Esophagus muscularis mucosa (tissue), 4 donors: ENCODE measurements around the gene CHD2. TPM values are rescaled to one million over a fixed set of nuclear protein-coding genes. Genes with fewer than 3 reads are reported as not detected.
A peak's percentile ranks its signal among the peaks of the same experiment; 100 is the strongest.

Experiments used
- DNase-seq: peaks from one replicate; pipeline ENCODE4 v3.0.0-alpha.2; 2017; ENCODE audit errors: extremely low spot score
- H3K27ac ChIP-seq, 4 donors: fragments of 200-600 bp; sonication (generic); replicated peaks in 1 of 4; 1 replicate in 3 of 4; 2 replicates in 1 of 4; pipeline ENCODE4 v1.5.1; 2016 to 2019; ENCODE audit warnings: mild to moderate bottlenecking in 1 of 4
- H3K27me3 ChIP-seq, 4 donors: fragments of 200-600 bp; sonication (generic); one replicate each; pipeline versions ENCODE4 v1.5.1 to v1.6.0; 2016 to 2019
- H3K36me3 ChIP-seq, 4 donors: fragments of 200-600 bp; sonication (generic); one replicate each; pipeline ENCODE4 v1.5.1; 2016 to 2019
- H3K4me1 ChIP-seq, 4 donors: fragments of 200-600 bp; sonication (generic); one replicate each; pipeline ENCODE4 v1.5.1; 2016 to 2019
- H3K4me3 ChIP-seq, 4 donors: fragments of 200-600 bp; sonication (generic); 1 replicate in 2 of 4; 2 replicates in 2 of 4; pipeline ENCODE4 v1.5.1; 2016 to 2019; ENCODE audit warnings: mild to moderate bottlenecking in 4 of 4, moderate library complexity in 1 of 4
- H3K9me3 ChIP-seq, 4 donors: fragments of 200-600 bp; sonication (generic); 1 replicate in 3 of 4; 2 replicates in 1 of 4; pipeline ENCODE4 v1.5.1; 2016 to 2019
- EP300 ChIP-seq: sonication (generic); formaldehyde crosslinking; IDR thresholded peaks from one replicate; pipeline ENCODE4 v1.6.1; 2017; ENCODE audit warnings: antibody characterized with exemption
- POLR2A ChIP-seq: fragments of 450-650 bp; IDR thresholded peaks from one replicate; pipeline ENCODE4 v1.6.1; 2017; ENCODE audit warnings: antibody characterized with exemption, moderate library complexity, mild to moderate bottlenecking, low read depth
- POLR2AphosphoS5 ChIP-seq, 2 donors: sonication (generic); formaldehyde crosslinking; IDR thresholded peaks; one replicate each; pipeline ENCODE4 v1.6.1; 2017; ENCODE audit warnings: antibody characterized with exemption in 2 of 2
- WGBS: methylation state at CpG from one replicate; pipeline ENCODE4 v1.1.5; 2018; 5-methylcytosine and 5-hydroxymethylcytosine counted together
- intact Hi-C: fragments of 100-400 bp; cut with DNase I; formaldehyde crosslinking; loops from one replicate; pipeline ENCODE4 v1.15.1; 2023
- total RNA-seq, 4 donors: library from RNA; depleted of rRNA; stranded (reverse); fragments of >200 nt; gene quantifications; one replicate each; pipeline versions ENCODE4 v1.1.0 to v1.2.1, GENCODE V29; 2016
- TF ChIP-seq, protein P1 (sequence below), 3 experiments: fragments of 200-600 bp in 2 of 3; fragments of 450-650 bp in 1 of 3; sonication (generic) in 2 of 3; IDR thresholded peaks; one replicate each; pipeline ENCODE4 v1.5.1; 2017 to 2019; ENCODE audit warnings: antibody characterized with exemption in 3 of 3, mild to moderate bottlenecking in 2 of 3, moderate library complexity in 1 of 3

The CHD2 gene
- total RNA-seq, 4 donors from 2014 or later: 54.3 to 86.0 (median 62.8) TPM

GRCh38 chr15:92901072-92901761 is 1.1 kb downstream of the CHD2 start:
- Histone ChIP-seq H3K27ac (peak overlapping the region; percentile 89 to 98 (median 94)), H3K27me3 (no peaks in the 10 kb centered on the region), H3K9me3 (no peaks in the 10 kb centered on the region), H3K4me3 (peak overlapping the region; percentile 50 to 71 (median 66)), H3K36me3 (peaks cover 0 to 15% (median 9%) of the 10 kb centered on the region in 4 donors), H3K4me1 (peaks cover 34 to 73% (median 58%) of the 10 kb centered on the region in 4 donors)
- DNase-seq: no peak
- WGBS: under 1% methylated on average over 8 of the region's 8 CpGs
- TF ChIP-seq, protein P1, sequence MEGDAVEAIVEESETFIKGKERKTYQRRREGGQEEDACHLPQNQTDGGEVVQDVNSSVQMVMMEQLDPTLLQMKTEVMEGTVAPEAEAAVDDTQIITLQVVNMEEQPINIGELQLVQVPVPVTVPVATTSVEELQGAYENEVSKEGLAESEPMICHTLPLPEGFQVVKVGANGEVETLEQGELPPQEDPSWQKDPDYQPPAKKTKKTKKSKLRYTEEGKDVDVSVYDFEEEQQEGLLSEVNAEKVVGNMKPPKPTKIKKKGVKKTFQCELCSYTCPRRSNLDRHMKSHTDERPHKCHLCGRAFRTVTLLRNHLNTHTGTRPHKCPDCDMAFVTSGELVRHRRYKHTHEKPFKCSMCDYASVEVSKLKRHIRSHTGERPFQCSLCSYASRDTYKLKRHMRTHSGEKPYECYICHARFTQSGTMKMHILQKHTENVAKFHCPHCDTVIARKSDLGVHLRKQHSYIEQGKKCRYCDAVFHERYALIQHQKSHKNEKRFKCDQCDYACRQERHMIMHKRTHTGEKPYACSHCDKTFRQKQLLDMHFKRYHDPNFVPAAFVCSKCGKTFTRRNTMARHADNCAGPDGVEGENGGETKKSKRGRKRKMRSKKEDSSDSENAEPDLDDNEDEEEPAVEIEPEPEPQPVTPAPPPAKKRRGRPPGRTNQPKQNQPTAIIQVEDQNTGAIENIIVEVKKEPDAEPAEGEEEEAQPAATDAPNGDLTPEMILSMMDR (IDR thresholded peaks at IDR 0.05): no peak
- no peak for TF ChIP-seq POLR2AphosphoS5 (IDR thresholded peaks at IDR 0.05)
- TF ChIP-seq POLR2A: no peak
- TF ChIP-seq EP300: no peak
- intact Hi-C loops: no loop called here

DNA sequence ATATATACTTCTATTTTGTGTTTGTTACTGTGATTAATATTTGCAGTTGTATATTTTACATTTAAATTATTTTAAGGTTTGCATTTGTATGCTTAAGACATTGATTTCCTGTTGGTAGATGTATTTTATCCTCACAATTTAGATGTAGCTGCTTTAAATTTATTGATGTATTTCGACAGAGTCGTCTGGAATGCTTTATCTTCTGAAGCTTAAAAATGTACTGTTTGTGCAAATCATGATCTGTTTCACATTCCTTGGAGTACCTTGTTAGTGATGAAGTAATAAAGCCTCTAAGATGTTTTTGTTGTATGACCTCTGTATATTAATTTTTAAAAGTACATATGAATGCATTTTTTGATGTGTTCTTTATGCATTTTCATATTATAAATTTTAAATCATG is 1.9 kb downstream of the CHD2 start:
- Histone ChIP-seq H3K36me3 (peaks cover 0 to 15% (median 9%) of the 10 kb centered on the region in 4 donors), H3K27me3 (no peaks in the 10 kb centered on the region), H3K4me3 (peak overlapping the region; percentile 50 to 71 (median 66)), H3K27ac (peak overlapping the region; percentile 89 to 98 (median 94)), H3K9me3 (no peaks in the 10 kb centered on the region), H3K4me1 (peaks cover 35 to 73% (median 58%) of the 10 kb centered on the region in 4 donors)
- TF ChIP-seq EP300 (no peak), POLR2A (no peak)
- intact Hi-C loops: no loop called here
- DNase-seq: no peak
- WGBS: 2% methylated on average over 2 of the region's 2 CpGs

DNA sequence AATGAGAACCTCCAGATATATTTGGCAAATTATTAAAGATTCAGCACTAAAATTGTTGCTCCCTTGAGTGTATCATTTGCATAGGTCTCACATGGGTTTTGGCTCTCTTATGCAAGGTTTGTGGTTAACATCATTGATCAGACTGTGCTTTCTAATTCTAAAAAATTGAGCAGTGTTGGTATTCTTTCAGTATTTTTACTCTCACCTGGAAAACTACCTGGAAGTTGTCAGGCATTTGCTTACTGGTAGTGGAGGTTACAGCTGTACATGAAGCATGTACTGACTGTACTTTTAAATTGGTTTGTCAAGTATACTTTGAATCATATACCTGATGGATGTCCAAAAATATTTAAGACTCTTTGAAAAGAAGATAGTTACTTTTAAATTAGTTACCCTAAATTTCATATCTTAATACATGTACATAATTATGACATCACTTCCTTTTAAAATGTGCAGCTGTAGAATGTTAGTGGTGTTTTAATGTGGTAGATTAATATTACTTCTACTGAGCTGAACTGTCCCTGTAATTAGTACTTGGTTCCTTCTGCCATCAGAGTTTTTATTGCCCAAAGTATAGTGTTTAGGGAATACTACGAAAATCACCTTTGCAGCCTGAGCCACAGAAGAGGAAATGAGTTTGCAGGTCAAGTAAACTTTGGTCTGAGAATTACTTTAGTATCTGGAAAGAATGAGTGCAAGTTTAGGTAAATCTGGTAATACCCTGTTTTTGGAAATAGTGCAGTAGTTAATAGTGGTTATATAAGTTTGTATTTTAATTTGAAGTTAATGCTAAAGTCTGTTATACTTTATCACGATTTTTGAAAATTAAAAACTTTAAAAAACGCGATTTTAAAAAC is 2.8 kb downstream of the CHD2 start:
- WGBS: 2% methylated on average over 4 of the region's 4 CpGs
- DNase-seq: no peak
- H3K27ac ChIP-seq: peak overlapping the region; percentile 89 to 98 (median 94)
- no peaks in the 10 kb centered on the region for H3K9me3 ChIP-seq
- TF ChIP-seq EP300 (no peak), POLR2A (no peak), POLR2AphosphoS5 (IDR thresholded peaks at IDR 0.05) (no peak)
- TF ChIP-seq, protein P1 (IDR thresholded peaks at IDR 0.05): no peak
- peaks cover 37 to 74% (median 59%) of the 10 kb centered on the region in 4 donors for H3K4me1 ChIP-seq
- H3K27me3 ChIP-seq: no peaks in the 10 kb centered on the region
- H3K4me3 ChIP-seq: peak overlapping the region; percentile 50 to 71 (median 66)
- intact Hi-C loops: no loop called here
- peaks cover 0 to 7% (median 3%) of the 10 kb centered on the region in 4 donors for H3K36me3 ChIP-seq

DNA sequence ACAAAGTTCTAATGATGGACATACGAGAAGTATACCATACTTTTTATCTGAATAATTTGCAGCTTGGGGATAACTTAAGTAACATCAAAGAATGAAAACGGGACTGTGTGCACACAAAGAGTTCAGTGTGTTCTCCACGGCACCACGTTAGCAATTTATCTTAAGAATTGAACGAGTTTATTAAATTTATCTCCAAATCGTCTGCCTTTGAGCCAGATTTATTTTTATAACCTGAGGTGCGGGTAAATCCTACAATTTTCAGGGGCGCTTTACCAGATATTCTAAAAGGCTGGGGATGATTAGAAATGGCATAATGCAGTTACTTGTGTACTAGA is 3.5 kb downstream of the CHD2 start:
- H3K27ac ChIP-seq: peak overlapping the region; percentile 89 to 98 (median 94)
- no peak for DNase-seq
- 2% methylated on average over 8 of the region's 8 CpGs for WGBS
- no peak for TF ChIP-seq POLR2A
- no peak for TF ChIP-seq POLR2AphosphoS5 (IDR thresholded peaks at IDR 0.05)
- no peak for TF ChIP-seq EP300
- TF ChIP-seq, protein P1 (IDR thresholded peaks at IDR 0.05): no peak
- peaks cover 42 to 74% (median 62%) of the 10 kb centered on the region in 4 donors for H3K4me1 ChIP-seq
- no peaks in the 10 kb centered on the region for H3K9me3 ChIP-seq
- peaks cover 0 to under 1% (median 0%) of the 10 kb centered on the region in 4 donors for H3K36me3 ChIP-seq
- peak overlapping the region; percentile 50 to 71 (median 66) for H3K4me3 ChIP-seq
- intact Hi-C loops: no loop called here
- H3K27me3 ChIP-seq: no peaks in the 10 kb centered on the region
